Muscle layer of duodenum (tissue), 2 donors: ENCODE data around the gene MB21D2.

Experiments
- H3K27ac ChIP-seq: one replicate; pipeline ENCODE4 v1.7.0; 2013; ENCODE audit warnings: mild to moderate bottlenecking, low read length
- H3K27me3 ChIP-seq: one replicate; pipeline ENCODE4 v1.7.0; 2013; ENCODE audit warnings: low read depth, mild to moderate bottlenecking, control low read depth, low read length
- H3K36me3 ChIP-seq, 2 donors: one replicate each; pipeline ENCODE4 v1.7.0; 2013; ENCODE audit warnings: low read length in 2 of 2, control low read depth in 1 of 2, mild to moderate bottlenecking in 1 of 2; ENCODE audit not compliant: insufficient read depth in 2 of 2, control insufficient read depth in 1 of 2
- H3K4me1 ChIP-seq, 2 donors: one replicate each; pipeline ENCODE4 v1.7.0; 2013; ENCODE audit warnings: low read length in 2 of 2, mild to moderate bottlenecking in 2 of 2, control low read depth in 1 of 2, moderate library complexity in 1 of 2; ENCODE audit not compliant: insufficient read depth in 2 of 2, control insufficient read depth in 1 of 2
- H3K4me3 ChIP-seq, 2 donors: one replicate each; pipeline ENCODE4 v1.7.0; 2013; ENCODE audit warnings: low read length in 2 of 2, low read depth in 1 of 2, mild to moderate bottlenecking in 1 of 2
- H3K9me3 ChIP-seq, 2 donors: one replicate each; pipeline ENCODE4 v1.7.0; 2013; ENCODE audit warnings: low read length in 2 of 2, control low read depth in 1 of 2, mild to moderate bottlenecking in 1 of 2; ENCODE audit not compliant: control insufficient read depth in 1 of 2
- donor health status: healthy.

Gene MB21D2

DNA sequence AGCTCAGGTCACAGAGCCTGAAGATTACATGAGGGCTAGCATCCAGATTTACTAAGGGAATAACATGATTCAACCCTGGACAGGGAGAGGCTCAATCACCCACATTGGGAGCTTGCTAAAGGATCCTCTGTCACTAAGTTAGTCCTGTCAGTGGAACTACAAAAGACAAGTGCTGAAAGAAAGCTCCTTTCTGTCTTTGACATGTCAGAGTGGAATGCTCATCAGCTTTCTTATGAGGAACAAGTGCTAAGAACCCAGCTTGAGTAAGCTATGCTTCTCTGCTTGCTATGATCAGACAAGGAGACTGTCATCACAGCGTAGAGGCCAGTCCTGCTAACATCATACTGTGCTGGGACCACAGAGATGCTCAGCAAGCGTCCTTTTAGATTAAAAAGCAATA, 74.5 kb downstream of the MB21D2 start:
- Histone ChIP-seq H3K9me3 (no peaks in the 10 kb centered on the region), H3K27me3 (no peaks in the 10 kb centered on the region), H3K27ac (no peak overlapping the region), H3K36me3 (no peaks in the 10 kb centered on the region), H3K4me3 (no peak overlapping the region), H3K4me1 (peaks cover 4 to 7% of the 10 kb centered on the region in 2 donors)

DNA sequence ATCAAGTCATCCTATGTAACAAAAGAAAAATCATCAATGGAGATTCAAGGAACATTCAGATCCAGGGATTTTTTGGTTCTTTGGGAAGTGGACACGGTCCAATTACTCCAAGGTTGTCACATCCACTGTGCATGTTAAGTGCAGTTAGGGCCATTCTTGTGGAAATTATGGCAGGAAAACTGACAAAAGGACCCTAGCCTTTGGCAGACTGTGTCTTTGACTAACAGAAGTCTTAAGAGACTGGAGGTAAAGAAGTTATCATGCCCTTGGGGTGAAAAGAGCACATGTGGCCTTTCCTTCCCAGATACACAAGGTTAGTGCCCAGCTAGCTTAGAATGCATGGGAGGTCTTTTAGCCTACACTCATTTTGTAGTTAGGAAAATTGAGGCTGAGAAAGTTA, 74.9 kb downstream of the MB21D2 start:
- H3K36me3 ChIP-seq = no peaks in the 10 kb centered on the region

DNA sequence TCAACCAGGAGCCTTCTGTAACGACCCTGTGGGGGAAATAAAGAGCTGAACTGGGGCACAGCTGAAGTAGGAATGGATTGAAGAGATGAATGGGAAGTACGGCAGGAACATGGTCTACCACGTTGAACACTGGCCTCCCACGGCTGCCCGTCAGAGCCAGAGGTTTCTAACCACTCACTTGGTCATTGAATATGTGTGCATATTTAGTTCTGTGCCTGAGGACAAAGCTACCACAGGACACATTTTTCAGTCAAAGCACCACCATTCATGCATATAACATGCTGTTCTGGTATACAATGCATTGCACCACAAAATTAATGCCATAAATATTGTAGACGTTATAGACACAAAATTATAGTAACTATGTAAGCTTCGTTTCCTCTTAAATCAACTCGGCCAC, 75.5 kb downstream of the MB21D2 start:
- Histone ChIP-seq H3K27me3 (no peaks in the 10 kb centered on the region), H3K9me3 (no peaks in the 10 kb centered on the region), H3K27ac (no peak overlapping the region), H3K4me1 (peaks cover 0 to 6% of the 10 kb centered on the region in 2 donors), H3K36me3 (no peaks in the 10 kb centered on the region), H3K4me3 (no peak overlapping the region)

More for the DNA sequence above, 74.9 kb downstream of the MB21D2 start:
- no peaks in the 10 kb centered on the region for H3K27me3 ChIP-seq
- no peak overlapping the region for H3K4me3 ChIP-seq
- no peak overlapping the region for H3K27ac ChIP-seq
- H3K4me1 ChIP-seq = peaks cover 0 to 4% of the 10 kb centered on the region in 2 donors
- no peaks in the 10 kb centered on the region for H3K9me3 ChIP-seq

DNA sequence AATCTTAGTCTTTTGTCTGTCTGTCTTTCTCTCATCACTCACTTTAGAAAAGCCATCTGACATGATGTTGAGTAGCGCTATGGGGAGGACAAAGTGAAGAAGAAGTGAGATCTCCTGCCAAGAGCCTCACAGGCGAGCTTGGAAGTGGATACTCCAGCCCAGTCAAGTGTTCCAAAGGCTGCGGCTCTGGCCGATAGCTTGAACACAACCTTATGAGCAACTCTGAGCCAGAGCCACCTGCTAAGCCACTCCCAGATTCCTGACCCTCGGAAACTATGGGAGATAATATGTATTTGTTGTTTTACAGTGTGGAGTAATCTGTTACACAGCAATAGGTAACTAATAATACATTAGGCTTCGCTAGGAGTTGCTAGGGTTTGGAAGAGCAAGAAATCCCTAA, 76.2 kb downstream of the MB21D2 start:
- peaks cover 0 to 9% of the 10 kb centered on the region in 2 donors for H3K4me1 ChIP-seq
- no peak overlapping the region for H3K4me3 ChIP-seq
- H3K9me3 ChIP-seq = no peaks in the 10 kb centered on the region
- no peaks in the 10 kb centered on the region for H3K36me3 ChIP-seq
- H3K27ac ChIP-seq = no peak overlapping the region
- no peaks in the 10 kb centered on the region for H3K27me3 ChIP-seq

DNA sequence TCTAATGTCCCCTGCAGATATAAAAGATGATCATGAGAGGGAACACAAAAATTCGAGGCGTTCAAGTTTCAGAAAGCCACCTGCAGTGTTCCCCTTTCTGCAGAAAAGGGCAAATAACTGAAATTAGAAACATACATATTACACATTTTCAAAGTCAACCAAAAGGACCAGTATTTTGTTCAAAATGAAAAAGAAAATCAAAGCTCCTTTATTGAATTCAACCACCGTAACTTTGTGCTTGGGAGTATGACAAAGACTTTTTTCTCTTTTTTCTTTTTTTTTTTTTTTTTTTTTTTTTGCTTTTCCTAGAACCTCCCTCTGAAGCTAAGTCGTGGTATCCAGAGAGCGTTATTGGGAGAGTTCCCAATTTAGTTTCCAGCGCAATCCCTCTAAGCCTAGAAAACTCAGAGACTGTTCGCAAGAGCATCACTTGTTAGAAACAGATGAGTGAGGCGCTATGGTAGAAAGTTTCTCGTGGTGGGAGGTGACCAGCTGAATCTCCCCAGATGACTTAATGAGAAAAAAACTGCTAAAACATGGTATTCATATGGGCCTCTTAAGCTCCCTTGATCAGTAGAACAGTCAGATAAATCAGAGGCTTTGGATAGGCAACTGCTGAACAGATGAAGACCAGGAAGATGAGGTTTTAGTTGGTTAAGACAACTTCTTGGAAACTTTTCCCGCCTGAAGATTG, 77.4 kb downstream of the MB21D2 start:
- no peaks in the 10 kb centered on the region for H3K27me3 ChIP-seq
- H3K9me3 ChIP-seq = no peaks in the 10 kb centered on the region
- H3K4me1 ChIP-seq = peaks cover 0 to 21% of the 10 kb centered on the region in 2 donors
- H3K36me3 ChIP-seq = no peaks in the 10 kb centered on the region
- H3K4me3 ChIP-seq = no peak overlapping the region
- H3K27ac ChIP-seq = no peak overlapping the region

DNA sequence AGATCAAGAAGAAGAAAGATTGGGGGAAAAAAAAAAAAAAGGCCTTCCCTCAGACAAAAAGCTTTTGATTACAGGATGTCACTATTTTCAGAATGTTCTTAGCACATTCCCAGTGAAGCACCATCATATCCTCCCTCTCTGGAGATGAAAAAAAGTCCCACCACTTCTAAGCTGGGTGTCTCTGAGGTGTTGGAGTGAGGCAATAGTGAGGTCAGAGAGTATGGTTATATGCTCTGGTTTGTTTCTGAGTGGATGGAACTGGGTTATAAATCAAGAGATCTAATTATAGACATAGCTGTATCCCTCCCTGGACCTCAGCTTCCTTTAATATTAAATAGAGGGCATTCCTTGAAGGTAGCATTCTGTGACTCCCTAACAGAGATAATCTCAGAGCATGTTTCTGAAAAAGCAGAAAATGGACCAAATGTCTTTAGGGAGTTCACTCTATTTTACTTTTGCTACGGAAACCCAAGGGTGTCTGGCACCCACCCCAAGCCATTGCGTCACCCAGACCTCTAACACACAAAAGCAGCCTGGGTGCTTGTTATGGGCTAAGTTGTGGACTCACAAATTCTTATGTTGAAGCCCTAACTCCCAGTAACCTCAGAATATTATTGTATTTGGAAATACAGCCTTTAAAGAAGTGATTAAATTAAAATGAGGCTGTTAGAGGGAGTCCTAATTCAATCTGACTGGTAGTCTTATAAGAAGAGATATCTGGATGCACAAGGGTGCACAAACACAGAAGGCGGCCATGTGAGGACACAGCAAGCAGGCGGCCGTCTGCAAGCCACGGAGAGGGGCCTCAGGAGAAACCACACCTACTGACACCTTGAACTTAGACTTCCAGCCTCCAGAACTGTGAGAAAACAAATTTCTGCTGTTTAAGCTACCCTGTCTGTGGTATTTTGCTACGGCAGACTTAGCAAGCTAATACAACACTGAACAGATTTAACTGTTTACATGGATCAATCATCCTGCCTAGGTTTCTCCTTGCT, 81.5 kb downstream of the MB21D2 start:
- Histone ChIP-seq H3K4me1 (peaks cover 0 to 28% of the 10 kb centered on the region in 2 donors), H3K4me3 (no peak overlapping the region), H3K27ac (peak overlapping the region; percentile 3)

DNA sequence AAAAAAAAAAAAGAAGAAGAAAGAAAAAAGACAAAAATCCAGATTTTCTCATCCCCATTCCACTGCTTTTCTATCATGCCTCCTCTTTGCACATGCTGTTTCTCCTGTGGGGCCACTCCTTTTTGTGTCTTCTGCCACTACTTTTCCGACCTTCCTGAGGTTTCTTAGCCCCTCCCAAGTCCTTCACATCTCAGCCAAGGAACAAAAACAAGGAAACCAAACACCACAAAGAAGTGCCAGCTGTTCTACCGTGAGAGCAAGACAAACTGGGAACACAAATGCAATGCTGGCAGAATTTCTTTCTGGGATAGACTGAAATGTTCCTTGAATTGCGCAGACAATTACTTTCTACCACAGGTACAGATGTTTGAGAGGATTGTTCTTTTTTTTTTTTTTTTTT, 83.2 kb downstream of the MB21D2 start:
- Histone ChIP-seq H3K4me1 (peaks cover 0 to 28% of the 10 kb centered on the region in 2 donors), H3K27me3 (no peaks in the 10 kb centered on the region), H3K36me3 (no peaks in the 10 kb centered on the region), H3K9me3 (no peaks in the 10 kb centered on the region), H3K4me3 (no peak overlapping the region), H3K27ac (no peak overlapping the region)

More for the DNA sequence above, 81.5 kb downstream of the MB21D2 start:
- H3K36me3 ChIP-seq = no peaks in the 10 kb centered on the region
- H3K27me3 ChIP-seq = no peaks in the 10 kb centered on the region
- no peaks in the 10 kb centered on the region for H3K9me3 ChIP-seq

DNA sequence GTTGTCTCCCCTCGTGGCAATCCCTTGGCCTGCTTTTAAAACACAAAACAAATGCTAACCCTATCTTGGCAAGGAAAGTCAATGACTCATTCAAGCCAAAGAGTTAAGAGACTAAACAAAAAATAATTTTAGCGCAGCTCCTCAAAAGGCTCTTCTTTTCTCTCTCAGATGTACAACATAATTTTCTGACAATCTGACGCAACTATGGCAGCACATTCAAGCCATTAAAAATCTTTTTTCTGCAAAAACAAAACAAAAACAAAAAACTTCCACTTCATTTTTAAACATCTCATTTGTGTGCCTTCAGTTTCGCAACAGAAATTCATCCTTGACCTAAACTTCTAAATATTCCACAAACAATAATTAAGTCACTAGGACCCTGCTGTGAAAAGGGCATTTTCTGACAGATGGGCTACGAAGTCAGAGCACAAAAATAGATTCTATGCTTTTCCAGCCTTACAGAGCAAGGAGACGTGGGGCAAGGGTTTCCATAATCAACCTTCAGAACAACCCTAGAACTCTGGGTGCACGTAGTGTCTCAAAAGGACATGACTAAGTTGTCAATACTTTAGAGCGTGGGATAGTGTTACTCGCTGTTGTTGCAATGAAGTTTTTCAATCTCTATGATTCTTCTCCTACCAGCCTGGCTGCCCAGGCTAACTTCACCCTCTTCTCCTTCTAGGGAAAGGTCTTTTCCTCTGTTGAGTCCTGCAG, 84.3 kb downstream of the MB21D2 start:
- H3K9me3 ChIP-seq = no peaks in the 10 kb centered on the region
- no peak overlapping the region for H3K4me3 ChIP-seq
- no peaks in the 10 kb centered on the region for H3K36me3 ChIP-seq
- no peak overlapping the region for H3K27ac ChIP-seq
- H3K27me3 ChIP-seq = no peaks in the 10 kb centered on the region
- H3K4me1 ChIP-seq = peaks cover 0 to 28% of the 10 kb centered on the region in 2 donors

DNA sequence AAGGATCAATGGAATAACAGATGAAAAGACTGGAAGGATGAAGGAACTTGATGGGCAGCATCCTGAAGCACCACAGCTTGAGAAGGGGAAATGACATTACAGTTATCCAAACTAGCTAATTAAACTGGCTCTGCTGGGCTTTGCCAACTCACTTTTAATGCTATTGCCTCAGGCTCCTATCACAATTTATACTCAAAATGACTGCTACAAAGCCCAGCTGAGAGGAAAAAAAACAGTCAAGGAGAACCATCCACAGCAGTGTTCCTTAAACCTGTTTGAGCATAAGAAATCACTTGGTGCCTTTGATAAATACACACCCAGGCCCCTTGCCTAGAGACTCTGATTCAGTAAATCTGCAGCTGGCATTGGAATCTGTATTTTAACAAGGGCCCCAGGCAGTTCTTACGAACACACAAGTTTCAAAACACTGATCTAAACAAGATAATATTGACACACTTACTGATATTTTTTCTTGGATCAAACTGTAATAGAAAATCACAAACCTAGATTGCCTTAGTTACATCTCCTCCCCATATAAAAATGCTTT, 85.8 kb downstream of the MB21D2 start:
- H3K9me3 ChIP-seq = no peaks in the 10 kb centered on the region
- no peak overlapping the region for H3K27ac ChIP-seq
- H3K4me1 ChIP-seq = peaks cover 0 to 25% of the 10 kb centered on the region in 2 donors
- H3K4me3 ChIP-seq = no peak overlapping the region
- H3K27me3 ChIP-seq = no peaks in the 10 kb centered on the region
- H3K36me3 ChIP-seq = no peaks in the 10 kb centered on the region

DNA sequence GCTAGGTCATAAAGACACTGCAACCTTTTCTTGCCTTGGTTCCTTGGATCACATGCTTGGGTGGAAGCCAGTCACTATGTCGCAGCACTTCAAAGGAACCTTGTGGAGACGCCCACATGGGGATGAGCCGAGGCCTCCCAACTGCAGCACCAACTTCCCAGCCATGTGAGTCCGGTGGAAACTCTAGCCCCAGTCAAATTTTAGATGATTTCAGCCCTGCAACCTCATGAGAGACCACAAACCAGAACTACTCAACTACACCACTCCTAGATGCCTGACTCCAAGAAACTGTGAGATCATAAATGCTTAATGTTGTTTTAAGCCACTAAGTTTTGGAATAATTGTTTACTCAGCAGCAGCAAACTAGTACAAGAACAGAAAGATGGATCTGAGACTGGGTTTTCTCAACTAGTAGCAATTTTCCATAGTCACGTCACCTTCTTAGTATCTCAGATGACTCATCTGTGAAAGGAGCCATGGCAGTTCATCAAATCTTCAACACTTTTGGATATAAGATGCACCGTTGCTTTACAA, 86.5 kb downstream of the MB21D2 start:
- no peak overlapping the region for H3K4me3 ChIP-seq
- H3K27me3 ChIP-seq = no peaks in the 10 kb centered on the region
- H3K27ac ChIP-seq = no peak overlapping the region
- H3K4me1 ChIP-seq = peaks cover 0 to 24% of the 10 kb centered on the region in 2 donors
- no peaks in the 10 kb centered on the region for H3K9me3 ChIP-seq
- no peaks in the 10 kb centered on the region for H3K36me3 ChIP-seq
